ENCODE measurements around the gene SPEM2.

Gene SPEM2

DNA sequence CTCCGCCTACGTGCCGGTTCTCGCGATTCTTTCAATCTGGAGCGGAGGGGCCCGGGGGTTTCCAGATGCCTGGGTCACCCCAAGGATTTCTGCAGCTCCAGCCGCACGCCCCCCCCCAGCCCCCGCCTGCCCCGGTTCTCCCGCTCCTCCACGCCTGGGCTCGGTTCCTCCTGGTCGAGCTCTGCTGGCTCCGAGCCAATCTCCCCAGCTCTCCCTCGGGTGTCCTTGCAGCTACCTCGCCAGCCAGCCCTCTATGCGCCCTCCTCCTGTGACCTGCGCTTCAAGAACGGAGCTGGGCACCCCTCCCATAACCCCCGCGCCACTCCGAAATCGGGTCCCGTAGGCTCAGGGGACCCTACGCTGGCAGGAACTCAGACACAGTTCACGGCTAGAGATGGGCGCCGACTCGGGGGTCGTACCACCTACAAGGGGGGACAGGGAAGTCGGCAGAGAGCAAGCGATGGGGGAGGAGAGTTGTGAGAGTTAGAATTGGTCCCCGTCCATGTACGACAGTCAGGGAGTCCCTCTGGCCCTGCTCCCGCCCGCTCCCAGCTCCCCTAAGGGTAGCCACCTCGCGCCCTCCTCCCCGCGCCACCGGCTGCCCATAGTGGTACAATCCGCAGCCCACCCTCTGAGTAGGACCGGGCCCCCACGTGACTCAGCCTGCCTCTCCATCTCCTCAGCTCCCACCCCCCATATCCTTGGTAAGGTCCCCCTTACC lies 14.9 kb downstream of the SPEM2 start:
- DNase-seq (ENCODE audit: low read depth in 2 of 3, low spot score in 2 of 3), result no peak

DNA sequence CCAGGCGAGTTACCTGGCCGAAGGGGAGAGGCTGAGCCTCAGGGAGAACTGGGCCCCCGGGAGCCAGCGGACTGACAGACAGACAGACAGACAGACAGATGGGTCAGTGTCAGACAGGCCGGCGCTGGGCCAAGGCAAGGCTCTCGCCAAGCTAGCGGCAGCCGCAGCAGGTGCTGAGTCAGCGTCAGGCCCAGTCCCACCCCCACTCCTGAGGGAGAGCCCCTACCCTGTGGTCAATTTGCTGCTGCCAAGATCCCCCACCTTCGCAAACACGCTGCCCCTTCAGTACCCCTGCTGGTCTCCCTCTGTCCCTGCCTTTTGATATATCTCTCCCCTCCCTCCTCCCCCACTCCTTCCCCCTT lies 15.4 kb downstream of the SPEM2 start:
- no peak for DNase-seq (ENCODE audit: low read depth in 2 of 3, low spot score in 2 of 3)

DNA sequence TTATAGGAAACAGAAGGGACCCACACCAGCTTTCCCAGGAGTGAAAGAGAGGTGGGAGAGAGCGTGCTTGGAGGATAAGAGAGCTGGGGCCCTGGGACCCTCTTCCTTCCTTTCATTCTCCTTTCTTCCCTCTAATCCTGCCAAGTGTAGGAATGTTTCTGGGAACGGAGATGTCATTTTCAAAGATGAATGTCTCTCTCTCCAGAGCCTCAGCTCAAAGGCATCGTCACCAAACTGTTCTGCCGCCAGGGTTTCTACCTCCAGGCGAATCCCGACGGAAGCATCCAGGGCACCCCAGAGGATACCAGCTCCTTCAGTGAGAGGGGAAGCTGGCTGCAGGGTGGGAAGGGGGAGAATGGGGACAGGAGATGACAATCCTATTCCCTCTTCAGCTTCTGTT lies 15.8 kb downstream of the SPEM2 start:
- DNase-seq (ENCODE audit: low read depth in 2 of 3, low spot score in 2 of 3), result no peak

DNA sequence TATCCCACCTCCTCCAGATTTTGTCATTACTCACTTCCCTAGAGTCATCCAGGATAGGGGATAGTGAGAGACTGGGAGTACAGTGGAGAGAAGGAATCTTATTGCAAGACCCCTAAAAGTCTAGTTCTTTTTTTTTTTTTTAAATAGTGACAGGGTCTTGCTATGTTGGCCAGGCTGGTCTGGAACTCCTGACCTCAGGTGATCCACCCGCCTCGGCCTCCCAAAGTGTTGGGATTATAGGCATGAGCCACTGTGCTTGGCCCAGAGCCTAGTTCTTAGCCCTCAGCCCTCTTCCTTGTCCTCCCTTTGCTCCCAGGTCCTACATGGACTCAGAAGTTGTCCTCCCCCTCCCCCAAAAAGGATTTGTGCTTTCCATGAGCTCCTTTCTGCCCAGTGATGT lies 16.7 kb downstream of the SPEM2 start:
- DNase-seq (ENCODE audit: low read depth in 2 of 3, low spot score in 2 of 3), result no peak

DNA sequence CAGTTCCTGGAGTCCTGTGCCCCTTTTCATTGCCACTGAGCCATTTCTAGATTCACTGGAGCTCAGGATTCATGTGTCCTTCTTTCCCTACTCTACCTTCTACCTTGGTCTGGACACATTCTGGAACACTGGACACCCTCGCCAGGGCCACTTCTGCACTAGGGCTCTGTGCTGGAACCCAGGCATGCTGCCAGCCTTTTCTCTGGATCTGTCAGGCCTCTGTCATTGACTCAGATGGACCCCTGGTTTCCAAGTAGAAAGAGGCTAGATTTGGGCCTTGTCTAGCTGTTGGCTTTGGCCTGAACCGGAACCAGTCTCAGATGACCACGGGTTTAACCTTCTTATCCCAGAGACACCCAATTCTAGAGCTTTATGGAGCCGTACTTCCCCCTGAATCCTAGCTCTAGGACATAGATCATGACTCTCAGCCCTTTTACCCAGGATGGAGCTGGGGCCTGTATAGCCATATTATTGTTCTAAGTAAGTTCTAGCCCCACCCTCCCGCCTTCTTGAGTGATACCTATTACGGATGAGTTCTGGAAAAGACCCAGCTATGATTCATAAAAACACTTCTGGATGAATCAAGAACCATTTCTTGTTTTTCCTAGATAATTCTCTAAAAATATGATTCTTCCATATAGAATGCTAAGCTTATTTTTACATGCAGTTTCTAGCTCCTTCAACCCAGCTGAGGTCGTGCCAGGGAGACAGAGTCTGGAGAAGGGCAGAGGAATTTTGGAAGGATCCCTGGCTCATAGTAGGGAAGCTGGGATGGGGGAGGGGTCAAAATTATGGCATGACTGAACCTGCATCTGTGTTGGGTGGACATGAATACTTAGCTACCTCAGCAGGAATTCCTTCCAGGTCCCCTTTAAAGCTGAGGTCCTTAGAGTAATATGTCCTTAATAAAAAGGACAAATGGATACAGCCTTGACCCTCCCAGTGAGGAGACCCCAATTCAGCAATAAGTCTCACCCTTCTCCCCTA lies 18.4 kb downstream of the SPEM2 start:
- no peak for DNase-seq (ENCODE audit: low read depth in 2 of 3, low spot score in 2 of 3)

DNA sequence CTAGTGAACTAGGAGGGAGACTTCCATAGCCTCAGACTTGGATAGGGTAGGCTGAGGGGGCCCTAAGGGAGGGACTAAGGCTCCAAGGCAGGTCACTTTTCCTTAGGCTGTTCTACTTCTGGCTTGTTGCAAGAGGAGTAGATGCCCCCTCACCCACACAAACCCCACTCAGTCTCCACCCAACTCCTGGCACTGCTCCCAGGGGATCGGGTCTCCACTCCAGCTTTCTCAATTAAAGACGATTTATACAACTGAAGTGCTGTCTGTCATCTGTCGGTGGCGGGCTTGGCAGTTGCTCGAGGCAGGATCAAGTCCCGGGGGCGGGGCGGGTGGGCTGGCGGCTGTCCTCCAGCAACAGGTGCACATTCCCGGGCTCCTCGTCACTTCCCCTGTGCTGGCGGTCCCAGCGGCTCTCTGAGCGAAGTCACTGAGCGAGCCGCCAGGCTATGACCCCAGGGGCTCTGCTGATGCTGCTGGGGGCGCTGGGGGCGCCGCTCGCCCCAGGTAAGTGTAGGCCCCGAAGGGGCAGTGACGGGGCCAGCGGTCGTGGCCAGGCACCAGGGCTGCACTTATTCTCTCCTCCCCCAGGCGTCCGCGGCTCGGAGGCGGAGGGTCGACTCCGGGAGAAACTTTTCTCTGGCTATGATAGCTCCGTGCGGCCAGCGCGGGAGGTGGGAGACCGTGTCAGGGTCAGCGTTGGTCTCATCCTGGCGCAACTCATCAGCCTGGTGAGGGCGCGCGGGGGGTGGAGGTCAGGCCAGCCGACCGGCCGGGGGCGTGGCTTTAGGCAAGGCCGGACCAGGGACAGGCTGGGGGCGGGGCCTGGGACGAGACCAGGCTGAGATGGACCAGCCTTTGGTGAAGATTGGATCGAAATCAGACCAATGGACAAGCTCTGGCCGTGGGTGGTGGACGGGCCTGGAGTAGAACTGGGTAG lies 19.5 kb downstream of the SPEM2 start, which contains the start of gene CHRNB1:
Gene CHRNB1 (plus strand): TSS at position 380 of the 937 bp plus-strand sequence. CDS start 67 bp downstream, at position 447.
- no peak for DNase-seq (ENCODE audit: low read depth in 2 of 3, low spot score in 2 of 3)

DNA sequence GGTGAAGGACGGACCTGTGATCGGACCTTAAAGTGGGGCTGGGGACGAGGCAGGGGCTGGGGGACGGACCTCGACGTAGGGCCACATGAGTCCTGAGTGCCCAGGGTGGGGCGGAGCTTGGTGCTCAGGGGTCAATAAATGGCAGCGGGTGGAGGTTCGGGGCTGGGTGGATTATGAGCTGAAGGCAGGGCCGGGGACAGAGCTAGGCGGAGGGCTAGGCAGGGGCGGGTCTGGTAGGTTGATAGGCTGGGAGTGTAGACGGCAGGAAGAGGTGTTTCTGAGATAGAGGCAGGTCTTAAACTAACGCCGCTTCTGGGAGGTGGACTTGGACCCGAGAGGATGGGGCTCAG lies 20.2 kb downstream of the SPEM2 start:
- DNase-seq (ENCODE audit: low read depth in 2 of 3, low spot score in 2 of 3), result no peak

DNA sequence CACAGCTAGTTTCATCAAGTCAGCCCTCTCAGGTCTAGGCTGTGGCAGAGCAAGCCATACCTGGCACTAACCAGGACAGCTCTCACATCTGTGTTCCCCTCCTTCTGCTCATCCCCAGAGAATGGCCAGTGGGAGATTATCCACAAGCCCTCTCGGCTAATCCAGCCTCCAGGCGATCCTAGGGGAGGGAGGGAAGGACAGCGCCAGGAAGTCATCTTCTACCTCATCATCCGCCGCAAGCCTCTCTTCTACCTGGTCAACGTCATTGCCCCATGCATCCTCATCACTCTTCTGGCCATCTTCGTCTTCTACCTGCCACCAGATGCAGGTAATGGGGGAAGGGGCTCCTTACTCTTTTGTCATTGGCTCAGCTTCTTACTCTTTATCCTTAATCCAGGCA lies 23.0 kb downstream of the SPEM2 start:
- DNase-seq (ENCODE audit: low read depth in 2 of 3, low spot score in 2 of 3), result no peak

DNA sequence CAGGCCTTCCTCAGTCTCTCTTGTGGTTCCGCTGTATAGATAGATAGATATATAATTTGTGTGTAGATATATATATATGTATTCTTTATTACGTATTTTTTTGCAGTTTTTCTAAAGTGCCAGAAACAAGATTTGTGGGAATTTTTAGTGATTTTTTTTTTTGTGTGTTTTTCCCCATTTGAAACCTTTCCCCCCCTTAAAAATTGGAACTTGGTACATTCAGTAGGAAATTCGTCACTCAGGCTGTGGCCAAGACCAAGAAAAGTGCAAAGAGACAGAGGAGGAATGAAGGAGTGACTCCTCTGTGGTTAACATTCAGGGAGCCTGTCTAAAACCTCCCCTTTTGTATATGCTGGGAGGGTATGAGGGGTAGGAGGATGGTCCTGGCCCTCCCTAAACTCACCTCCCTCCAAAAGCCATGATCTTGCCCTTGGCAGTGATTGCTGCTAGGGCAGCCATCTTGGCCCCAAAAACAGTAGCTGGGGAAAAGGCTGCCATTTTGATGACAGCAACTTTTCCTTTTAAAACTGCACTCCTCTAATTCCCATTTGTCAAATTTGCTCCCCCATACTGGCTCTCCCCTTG lies 34.6 kb downstream of the SPEM2 start:
- no peak for DNase-seq (ENCODE audit: low read depth in 2 of 3, low spot score in 2 of 3)

DNA sequence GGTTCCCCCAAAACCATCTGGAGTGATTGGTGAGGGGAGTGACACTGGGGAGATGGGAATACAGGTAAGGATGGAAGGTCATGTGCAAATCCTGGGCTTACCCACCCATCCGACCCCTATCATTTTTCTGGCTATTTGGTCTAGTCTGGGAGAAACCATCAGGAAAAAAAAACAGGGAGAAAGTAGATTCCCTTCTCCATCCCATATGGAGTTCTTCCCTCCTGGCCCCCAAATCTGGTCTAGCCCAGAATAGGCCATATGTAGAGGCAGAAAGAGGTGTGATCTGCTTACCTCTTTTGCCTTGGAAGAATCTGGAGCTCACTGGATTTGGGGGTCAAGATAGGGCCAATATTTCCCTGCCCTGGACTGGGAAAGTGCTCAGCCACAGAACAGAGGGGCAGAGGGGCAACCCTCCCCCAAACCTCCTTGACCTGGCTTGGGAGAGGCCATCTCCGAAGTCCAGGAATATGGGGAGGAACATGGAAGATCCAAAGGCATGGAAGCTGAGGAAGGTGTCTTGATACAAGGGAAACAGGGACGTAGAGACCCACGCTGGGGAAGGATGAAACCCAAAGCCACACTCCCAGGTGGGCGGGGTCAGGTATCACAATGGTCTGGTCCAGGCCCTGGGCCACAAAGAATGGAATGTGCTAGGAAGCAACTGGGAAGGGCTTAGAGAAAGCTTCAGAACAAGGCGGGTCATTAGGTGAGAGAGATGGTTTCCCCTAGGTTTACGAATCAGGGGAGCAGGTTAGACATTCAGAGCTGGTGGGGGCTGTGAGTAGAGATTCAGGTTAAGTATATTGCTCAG lies 35.6 kb downstream of the SPEM2 start:
- no peak for DNase-seq (ENCODE audit: low read depth in 2 of 3, low spot score in 2 of 3)

DNA sequence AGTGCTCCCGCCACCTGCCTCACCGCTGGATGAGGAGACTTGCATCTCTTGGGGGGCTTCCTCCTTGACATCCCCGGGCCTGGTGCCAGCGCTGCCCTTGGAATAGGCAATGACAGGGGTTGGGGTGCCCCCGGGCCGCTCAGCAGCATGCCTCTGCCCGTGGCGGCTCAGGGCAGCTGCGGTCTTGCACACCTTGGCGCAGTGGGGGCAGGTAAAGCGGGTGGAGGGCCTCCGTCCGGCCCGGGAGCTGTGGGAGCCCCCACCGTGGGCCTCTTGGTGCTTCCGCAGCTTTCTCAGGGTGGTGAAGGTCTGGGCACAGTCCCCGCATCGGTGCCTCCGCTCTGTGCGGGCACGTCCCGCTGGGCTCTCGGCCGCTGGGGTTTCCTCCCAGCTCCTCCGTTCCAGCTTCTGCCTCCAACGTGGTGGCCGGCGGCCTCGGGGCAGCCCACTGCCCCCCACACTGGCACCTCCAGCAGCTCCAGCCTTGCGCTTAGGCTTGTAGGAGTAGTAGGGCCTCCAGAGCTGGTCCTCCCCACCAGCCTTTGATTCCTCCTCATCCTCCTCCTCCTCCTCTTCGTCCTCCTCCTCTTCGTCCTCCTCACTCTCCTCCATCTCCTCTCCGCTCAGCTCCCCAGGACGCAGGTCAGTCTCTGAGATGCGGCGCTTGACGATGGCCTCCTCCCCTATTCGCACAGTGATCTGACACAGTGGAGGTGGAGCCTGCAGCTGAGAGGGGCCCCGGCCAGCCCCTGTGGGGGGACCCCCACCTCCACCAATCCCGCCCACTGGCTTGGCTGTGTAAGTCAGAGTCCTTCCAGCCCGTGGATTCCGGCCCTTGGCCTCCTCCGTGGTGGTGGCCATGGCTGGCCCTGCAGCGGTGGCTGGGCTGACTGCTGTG lies 37.3 kb downstream of the SPEM2 start:
- no peak for DNase-seq (ENCODE audit: low read depth in 2 of 3, low spot score in 2 of 3)

DNA sequence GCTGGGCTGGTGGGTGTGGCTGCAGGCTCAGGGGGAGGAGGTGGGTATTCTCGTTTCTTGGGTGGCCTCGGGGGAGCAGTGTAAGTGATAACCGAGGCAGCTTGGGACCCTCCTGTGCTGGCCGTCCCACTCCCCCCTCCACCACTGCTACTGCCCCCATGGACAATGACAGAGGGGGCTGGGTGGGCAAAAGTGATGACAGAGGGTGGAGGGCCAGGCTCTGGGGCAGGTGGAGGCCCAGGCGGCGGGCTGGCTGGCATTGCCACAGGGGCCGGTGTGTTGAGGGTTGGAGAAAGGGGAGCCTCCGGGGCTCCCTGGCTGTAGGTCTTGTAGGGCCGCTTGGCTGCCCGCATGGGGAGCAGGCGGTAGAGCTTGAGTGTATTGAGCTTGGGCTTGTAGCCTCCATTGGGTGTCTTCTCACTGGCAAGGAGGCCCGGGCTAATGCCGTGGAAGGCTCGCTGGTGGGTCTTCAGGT lies 38.0 kb downstream of the SPEM2 start:
- DNase-seq (ENCODE audit: low read depth in 2 of 3, low spot score in 2 of 3), result no peak

DNA sequence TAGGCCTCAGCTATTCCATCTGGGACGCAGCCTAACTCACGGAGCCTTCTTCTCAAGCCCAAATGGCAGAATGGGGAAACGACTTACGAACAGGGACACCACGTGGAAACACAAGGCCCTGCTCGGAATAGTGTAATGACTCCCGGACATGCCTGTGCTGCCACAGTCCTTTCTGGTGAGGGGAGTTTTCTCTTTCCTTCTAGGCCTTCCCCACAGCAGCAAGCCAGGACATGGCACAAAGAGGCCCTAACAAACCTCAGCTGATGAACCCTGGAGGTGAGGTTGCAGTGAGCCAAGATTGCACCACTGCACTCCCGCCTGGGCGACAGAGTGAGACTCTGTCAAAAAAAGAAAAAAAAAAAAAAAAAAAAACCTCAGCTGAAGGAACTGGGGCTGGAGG lies 38.7 kb downstream of the SPEM2 start:
- no peak for DNase-seq (ENCODE audit: low read depth in 2 of 3, low spot score in 2 of 3)

DNA sequence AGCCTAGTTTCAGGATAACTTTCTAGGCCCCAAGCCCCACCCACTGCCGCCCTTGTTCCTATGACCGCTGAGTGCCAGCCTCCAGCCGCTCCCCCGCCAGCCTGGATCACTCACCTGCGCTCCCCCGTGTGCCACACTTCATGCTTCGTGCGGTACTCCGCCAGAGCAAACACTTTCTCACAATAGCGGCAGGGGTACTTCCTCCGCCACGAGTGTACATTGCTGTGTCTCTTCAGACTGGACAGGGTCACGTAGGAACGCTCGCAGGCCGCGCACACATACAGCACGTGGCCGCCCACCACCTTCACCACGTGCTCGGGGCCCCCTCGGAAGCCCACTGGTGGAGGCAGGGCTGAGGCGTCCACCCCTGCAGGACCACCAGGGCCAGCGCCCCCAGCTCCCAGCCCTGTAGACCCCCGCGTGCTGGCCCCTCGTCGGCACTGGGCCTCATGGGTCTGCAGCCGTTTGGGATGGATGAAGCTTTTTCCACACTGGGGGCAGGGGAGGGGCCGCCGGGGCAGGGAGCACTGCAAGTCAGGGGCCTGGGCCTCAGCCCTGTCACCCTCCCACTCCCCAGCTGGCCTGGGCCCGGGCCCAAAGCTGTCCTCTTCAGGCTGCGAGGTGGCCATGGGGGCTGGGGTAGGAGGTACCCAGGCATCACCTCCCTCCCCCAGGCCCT lies 40.3 kb downstream of the SPEM2 start:
- no peak for DNase-seq (ENCODE audit: low read depth in 2 of 3, low spot score in 2 of 3)

DNA sequence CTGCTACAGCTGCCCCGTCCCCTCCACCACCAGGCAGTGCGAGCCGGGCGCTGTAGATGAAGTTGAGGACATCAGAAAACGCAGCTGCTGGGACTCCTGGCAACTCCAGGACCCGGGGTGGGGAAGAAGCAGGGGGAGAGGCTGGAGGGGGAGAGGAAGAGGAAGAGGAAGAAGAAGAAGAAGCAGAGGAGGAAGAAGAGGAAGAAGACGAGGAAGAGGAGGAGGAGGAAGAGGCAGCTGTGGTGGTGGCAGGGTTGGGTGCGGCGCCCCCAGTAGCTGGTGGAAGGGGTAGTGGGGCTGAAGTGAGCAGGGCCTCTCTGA lies 40.9 kb downstream of the SPEM2 start:
- DNase-seq (ENCODE audit: low read depth in 2 of 3, low spot score in 2 of 3), result no peak

DNA sequence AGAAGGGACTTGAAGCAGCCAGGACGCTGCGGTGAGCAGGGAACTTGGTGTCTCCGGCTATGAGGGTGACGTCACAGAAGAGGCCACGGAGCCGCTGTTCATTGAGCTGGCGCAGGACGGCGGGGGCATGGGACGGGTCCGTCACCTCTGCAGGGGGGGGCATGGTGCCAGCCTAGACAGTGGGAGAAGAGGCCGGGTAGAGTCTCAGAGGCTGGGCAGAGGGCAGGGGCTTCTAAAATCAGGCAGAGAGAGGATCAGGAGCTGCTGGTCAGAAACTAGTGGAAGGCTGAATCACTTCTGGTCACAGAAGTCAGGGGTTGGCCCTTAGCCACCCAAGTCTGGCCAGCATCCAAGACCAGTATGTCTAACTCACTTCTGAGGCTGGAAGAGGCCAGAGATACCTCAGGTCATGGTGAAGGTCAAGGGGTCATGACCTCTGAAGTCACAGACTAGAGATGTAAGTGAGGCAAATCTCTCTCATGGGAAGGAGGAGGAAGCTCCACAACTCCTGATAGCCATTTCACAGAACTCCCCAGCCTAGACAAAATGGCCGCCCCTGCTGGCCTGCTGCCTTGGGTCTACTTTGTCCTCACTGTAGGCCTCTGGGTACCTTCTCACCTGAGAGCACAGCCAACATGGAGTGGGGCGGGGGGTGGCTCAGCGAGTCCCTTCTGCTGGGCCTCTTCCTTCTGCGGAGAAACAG lies 41.4 kb downstream of the SPEM2 start:
- no peak for DNase-seq (ENCODE audit: low read depth in 2 of 3, low spot score in 2 of 3)

DNA sequence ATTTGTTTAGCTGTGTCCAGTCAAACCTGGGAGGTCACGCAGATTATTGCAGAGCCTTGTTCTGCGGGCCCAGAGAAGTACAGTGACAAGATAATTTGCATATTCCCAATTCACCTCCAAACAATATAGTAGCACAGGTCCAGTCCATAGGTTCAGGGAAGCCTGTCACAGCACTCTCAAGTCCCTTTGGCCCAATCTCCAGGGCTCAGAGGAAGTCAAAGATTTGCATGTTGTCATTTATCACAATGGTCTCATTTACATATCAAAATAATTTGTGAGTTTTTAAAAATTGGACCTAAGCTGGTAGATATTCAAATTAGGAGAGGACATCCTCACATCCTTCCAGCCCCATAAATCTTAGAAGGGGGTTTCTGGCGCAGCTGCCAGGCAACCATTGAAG lies 42.1 kb downstream of the SPEM2 start:
- no peak for DNase-seq (ENCODE audit: low read depth in 2 of 3, low spot score in 2 of 3)

DNA sequence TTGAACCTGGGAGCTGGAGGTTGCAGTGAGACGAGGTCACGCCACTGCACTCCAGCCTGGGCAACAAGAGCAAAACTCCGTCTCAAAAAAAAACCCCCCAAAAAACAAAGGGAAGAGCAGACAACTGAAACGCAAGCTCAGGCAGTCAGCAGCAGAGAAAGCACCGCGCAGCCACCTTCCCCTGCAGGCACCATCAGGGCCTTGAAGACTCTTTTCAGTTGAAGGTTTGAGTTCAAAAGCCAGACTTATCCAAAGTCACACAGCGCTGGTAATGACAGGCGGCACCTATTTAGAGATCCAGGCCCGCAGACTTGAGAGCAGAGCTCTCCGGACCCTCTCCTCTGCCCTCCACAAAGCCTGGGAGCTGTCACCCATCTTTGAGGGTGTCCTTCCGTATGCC lies 42.9 kb downstream of the SPEM2 start:
- no peak for DNase-seq (ENCODE audit: low read depth in 2 of 3, low spot score in 2 of 3)

Data from activated CD8-positive, alpha-beta memory T cell treated with anti-CD3 and anti-CD28 coated beads for 48 hours (primary cell).